Kidney (tissue), 19 donors: ENCODE results near the gene TRIM16. TPM values are rescaled to one million over a fixed set of nuclear protein-coding genes. Genes with fewer than 3 reads are reported as not detected.
"Not testable (repeated sequence)": the region's sequence is repeated elsewhere in the genome, so short reads cannot be mapped to it uniquely, and the experiment has no call there.

Source experiments
- DNase-seq, 5 donors: peaks; one replicate each; pipeline ENCODE4 v3.0.0-alpha.2; 2013 to 2020
- FAIRE-seq: peaks from 2 replicates; lab custom pipeline; 2012; peaks lifted over from hg19 to GRCh38; lab: Jason Lieb, UNC
- H3K27ac ChIP-seq, 2 donors: one replicate each; pipeline ENCODE4 v1.7.0; 2013; ENCODE audit warnings: low read depth in 2 of 2, low read length in 2 of 2, inconsistent platforms in 1 of 2
- H3K27me3 ChIP-seq: one replicate; pipeline ENCODE4 v1.7.1; 2013; ENCODE audit warnings: low read length, inconsistent platforms; ENCODE audit not compliant: control insufficient read depth, insufficient read depth
- H3K36me3 ChIP-seq, 3 donors: one replicate each; pipeline versions ENCODE4 v1.7.0 to v1.7.1; 2013; ENCODE audit warnings: low read length in 3 of 3, control low read depth in 1 of 3, inconsistent platforms in 1 of 3; ENCODE audit not compliant: insufficient read depth in 3 of 3, control insufficient read depth in 2 of 3
- H3K4me1 ChIP-seq, 3 donors: one replicate each; pipeline versions ENCODE4 v1.7.0 to v1.7.1; 2013; ENCODE audit warnings: low read length in 3 of 3, inconsistent platforms in 1 of 3, low read depth in 1 of 3; ENCODE audit not compliant: control insufficient read depth in 2 of 3, insufficient read depth in 2 of 3
- H3K4me3 ChIP-seq, 3 donors: one replicate each; pipeline versions ENCODE4 v1.7.0 to v1.8.1; 2013; ENCODE audit warnings: low read length in 3 of 3, control low read depth in 1 of 3, inconsistent platforms in 1 of 3
- H3K9ac ChIP-seq, 3 donors: one replicate each; pipeline versions ENCODE4 v1.7.0 to v1.7.1; 2013; ENCODE audit warnings: low read length in 3 of 3, control low read depth in 1 of 3, inconsistent platforms in 1 of 3
- H3K9me3 ChIP-seq, 3 donors: one replicate each; pipeline versions ENCODE4 v1.7.0 to v1.7.1; 2013; ENCODE audit warnings: low read length in 3 of 3, control low read depth in 1 of 3, inconsistent platforms in 1 of 3; ENCODE audit not compliant: control insufficient read depth in 2 of 3, insufficient read depth in 1 of 3
- intact Hi-C: fragments of 100-400 bp; cut with DNase I; formaldehyde crosslinking; loops from one replicate; pipeline ENCODE4 v1.11.1; 2022
- long read RNA-seq, 10 donors: library from polyadenylated mRNA in 1 of 10; unstranded in 1 of 10; transcript quantifications; one replicate each; pipeline ENCODE4 v2.0.0 and lab custom pipeline, GENCODE V29; 2021 to 2026
- polyA plus RNA-seq: library from polyadenylated mRNA; stranded (reverse); fragments of 350-450 nt; fragmentation: Illumina TruSeq; extraction: RNeasy Lipid Tissue Mini Kit (QIAGEN cat#74804); gene quantifications from one replicate; pipeline ENCODE4 v1.2.3, GENCODE V29; 2014; ENCODE audit warnings: low read depth, low replicate concordance; ENCODE audit not compliant: insufficient read depth
- total RNA-seq: library from RNA; stranded (reverse); fragmentation: NEBNext Ultra II Directional; extraction: Animal tissue kit (Norgen Biotek cat#: 25700); gene quantifications from one replicate; pipeline ENCODE4 v1.2.1, GENCODE V29; 2021
- donor health status: control.
- donor health status: control.
- donor health status: DM: yes; HTN: yes; CAD: no.
- donor health status: Normal renal cell carcinoma (clear cell type).

The TRIM16 gene
- total RNA-seq: 16.2 TPM
- 14.8 TPM for polyA plus RNA-seq
- long read RNA-seq, donor 1: 0 reads
- long read RNA-seq, donor 2: 0 reads
- long read RNA-seq, donor 3, partial matches to known transcripts: 0 of 6 reads
- long read RNA-seq, donor 3, other reads (novel, unspliced or antisense): 6 of 6 reads
- long read RNA-seq, donor 4: 0 reads
- long read RNA-seq, donor 5: 0 reads
- long read RNA-seq, donor 6, partial matches to known transcripts: 0 of 1 reads
- long read RNA-seq, donor 6, other reads (novel, unspliced or antisense): 0 of 1 reads
- long read RNA-seq, donor 7, partial matches to known transcripts: 14 of 18 reads
- long read RNA-seq, donor 7, other reads (novel, unspliced or antisense): 3 of 18 reads
- long read RNA-seq, donor 8: 0 reads
- long read RNA-seq, donor 9, partial matches to known transcripts: 0 of 1 reads
- long read RNA-seq, donor 9, other reads (novel, unspliced or antisense): 0 of 1 reads
- long read RNA-seq, donor 10: 0 reads

DNA sequence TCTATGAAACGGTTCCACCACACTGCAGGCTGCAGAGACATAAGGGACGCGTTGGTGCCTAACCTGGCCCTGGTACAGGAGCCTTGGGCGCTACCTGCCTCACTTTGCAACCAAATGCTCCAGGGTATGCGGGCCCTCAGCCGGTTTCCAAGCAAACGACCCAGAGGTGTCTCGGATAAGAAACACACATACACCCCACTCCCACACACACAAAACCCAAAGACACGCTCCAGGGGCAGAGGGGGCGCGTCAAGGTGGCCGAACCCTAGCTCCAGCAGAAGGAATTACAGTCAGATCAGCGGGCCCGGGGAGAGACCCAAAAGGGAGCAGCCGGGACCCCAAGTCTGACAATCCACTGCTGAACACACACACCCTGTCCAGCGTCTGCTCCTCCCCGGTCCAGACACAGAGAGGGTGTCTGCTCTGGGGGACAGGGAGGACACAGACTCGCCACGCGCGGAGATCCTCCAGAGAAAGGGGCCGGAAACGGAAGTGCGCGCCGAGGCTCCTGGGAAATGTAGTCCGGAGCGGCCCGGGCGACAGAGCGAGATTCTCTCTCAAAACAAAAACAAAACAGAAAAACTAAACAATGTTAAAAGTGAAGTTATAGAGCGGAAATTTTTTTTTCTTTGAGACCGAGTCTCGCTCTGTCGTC is at the start of gene TRIM16:
TRIM16 (minus strand) TSS at position 488 of the 655 bp plus-strand sequence. CDS start 32,702 bp downstream, outside the sequence.
- H3K4me1 ChIP-seq, intact Hi-C loops, H3K36me3 ChIP-seq, FAIRE-seq, H3K27me3 ChIP-seq, H3K9me3 ChIP-seq: not testable (repeated sequence)
- peak within 1 kb of the TSS in 1 of 2 donors; percentile 32 for H3K27ac ChIP-seq
- H3K9ac ChIP-seq: peak within 1 kb of the TSS in 2 of 3 donors; percentile 61 to 81
- DNase-seq: peak; percentile 75 to 93 (median 80)
- peak within 1 kb of the TSS; percentile 64 to 77 (median 72) for H3K4me3 ChIP-seq

DNA sequence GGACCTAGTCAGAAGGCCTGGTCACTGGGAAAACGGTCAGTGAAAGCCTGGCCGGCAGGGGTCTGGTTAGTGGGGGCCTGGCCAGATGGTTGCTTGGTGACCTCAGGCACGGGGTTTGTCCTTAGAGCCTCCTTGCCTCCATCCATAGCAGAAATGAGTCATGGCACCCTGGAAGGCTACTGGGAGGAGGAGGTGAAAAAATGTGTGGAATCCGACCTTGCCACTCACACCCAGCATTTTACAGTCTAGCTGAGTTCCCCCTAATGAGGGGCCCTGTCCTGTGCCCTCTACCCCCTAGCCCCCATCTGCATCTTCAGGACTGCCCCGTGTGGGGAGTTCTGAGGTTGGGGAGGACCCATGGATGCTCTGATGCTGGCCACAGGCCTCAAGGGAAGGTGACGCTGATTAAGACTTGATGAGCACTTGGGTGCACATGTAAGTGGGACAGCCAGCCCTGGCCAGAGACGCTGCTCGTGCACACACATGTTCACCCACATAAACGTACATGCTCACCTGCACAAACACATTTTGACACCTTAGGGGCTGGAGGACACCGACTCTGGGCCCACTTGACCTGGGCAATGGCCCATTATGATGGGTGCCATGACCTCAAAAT is 49.2 kb upstream of the TRIM16 start:
- H3K4me1 ChIP-seq, H3K27ac ChIP-seq, intact Hi-C loops, H3K27me3 ChIP-seq, FAIRE-seq, H3K36me3 ChIP-seq, H3K9me3 ChIP-seq, H3K9ac ChIP-seq, H3K4me3 ChIP-seq: not testable (repeated sequence)
- DNase-seq: peak in 1 of 5 donors; percentile 52

DNA sequence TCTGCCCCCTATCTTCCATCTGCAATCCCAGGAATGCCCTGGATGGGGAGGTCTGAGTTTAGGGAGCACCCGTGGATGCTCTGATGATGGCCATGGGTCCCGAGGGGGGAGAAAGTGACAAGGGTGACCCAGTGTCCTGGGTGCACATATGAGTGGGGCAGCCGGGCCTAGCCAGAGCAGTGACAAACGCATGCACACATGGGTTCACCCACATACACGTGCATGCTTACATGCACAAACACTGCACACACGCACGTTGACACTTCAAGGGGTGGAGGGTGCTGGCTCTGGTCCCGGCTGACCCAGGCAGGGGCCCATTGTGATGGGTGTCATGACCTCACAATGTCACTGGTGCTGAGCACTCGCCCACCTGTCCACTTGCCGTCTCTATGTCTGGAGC is 47.8 kb upstream of the TRIM16 start, which contains the start of gene TBC1D26:
TBC1D26 (plus strand) TSS at position 384 of the 400 bp plus-strand sequence. CDS start 3,066 bp downstream, outside the sequence.
- H3K36me3 ChIP-seq, intact Hi-C loops, H3K4me3 ChIP-seq: not testable (repeated sequence)

DNA sequence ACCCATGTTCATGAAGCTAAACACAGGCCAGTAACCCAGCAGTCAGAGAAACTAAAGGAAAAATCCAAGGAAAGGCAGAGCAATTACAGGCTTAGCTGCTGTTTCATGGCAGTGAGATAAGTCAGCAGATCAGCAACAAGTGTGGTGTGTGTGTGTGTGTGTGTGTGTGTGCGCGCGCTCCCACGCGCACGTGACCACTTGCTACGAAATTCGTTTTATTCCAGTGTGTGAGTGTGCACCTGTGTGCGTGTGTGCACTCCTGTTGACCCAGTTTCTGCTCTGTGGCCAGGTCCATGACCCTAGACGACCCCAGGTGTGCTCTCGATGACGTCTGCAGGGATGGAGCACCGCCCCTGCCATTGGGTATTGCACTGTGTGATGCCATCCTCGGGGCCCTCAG is 46.4 kb upstream of the TRIM16 start:
- DNase-seq, H3K9me3 ChIP-seq, intact Hi-C loops, H3K27ac ChIP-seq, H3K4me3 ChIP-seq, H3K36me3 ChIP-seq, H3K27me3 ChIP-seq, FAIRE-seq, H3K4me1 ChIP-seq, H3K9ac ChIP-seq: not testable (repeated sequence)

More for the DNA sequence above, 47.8 kb upstream of the TRIM16 start, which contains the start of gene TBC1D26:
- DNase-seq, H3K9me3 ChIP-seq, H3K27ac ChIP-seq, H3K4me1 ChIP-seq, FAIRE-seq, H3K27me3 ChIP-seq, H3K9ac ChIP-seq: not testable (repeated sequence)

DNA sequence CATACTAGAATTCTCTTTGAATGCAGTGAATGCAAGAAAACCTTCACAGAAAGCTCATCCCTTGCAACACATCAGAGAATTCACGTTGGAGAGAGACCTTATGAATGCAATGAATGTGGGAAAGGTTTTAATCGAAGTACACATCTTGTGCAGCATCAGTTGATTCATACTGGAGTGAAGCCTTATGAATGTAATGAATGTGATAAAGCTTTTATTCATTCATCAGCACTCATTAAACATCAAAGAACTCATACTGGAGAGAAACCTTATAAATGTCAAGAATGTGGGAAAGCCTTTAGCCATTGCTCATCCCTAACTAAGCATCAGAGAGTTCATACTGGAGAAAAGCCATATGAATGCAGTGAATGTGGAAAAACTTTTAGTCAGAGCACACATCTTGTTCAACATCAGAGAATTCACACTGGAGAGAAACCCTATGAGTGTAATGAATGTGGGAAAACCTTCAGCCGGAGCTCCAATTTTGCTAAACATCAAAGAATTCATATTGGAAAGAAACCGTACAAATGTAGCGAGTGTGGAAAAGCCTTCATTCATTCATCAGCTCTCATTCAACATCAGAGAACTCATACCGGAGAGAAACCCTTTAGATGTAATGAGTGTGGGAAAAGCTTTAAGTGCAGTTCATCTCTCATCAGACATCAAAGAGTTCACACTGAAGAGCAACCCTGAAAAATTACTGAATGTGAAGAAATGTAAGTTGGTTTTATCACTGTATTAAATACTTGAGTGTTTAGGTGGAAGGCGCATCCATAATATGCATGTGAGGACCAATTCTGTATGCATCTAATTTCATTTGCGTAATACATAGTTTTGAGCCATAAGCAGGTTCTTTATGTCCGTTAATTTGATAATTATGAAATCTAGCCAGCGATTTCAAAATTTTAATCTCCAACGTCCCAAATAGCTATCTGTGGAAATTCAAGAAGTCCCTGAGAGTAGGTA is 32.8 kb upstream of the TRIM16 start:
- peaks cover 2 to 23% (median 8%) of the 10 kb centered on the region in 3 donors for H3K9me3 ChIP-seq

DNA sequence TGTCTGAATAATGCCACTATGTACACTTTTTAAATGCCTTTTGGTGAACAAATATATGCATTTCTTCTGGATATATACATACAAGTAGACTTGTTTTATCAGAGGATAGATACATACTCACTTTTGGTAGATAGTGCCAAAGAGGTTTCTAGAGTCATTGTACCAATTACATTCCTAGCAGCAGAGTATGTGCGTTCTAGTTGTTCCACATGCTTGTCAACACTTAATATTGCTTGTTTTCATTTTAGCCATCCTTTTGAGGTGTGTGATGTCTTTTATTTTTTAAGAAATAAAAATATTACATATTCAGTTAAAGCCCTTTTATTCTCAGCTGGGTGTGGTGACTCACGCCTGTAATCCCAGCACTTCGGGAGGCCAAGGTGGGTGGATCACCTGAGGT is 24.8 kb upstream of the TRIM16 start:
- not testable (repeated sequence) for H3K4me1 ChIP-seq

More for the DNA sequence above, 32.8 kb upstream of the TRIM16 start:
- H3K9ac ChIP-seq, FAIRE-seq, H3K36me3 ChIP-seq, intact Hi-C loops, H3K4me1 ChIP-seq, H3K27me3 ChIP-seq, H3K27ac ChIP-seq, H3K4me3 ChIP-seq: not testable (repeated sequence)
- DNase-seq: peak in 1 of 5 donors; percentile 3

DNA sequence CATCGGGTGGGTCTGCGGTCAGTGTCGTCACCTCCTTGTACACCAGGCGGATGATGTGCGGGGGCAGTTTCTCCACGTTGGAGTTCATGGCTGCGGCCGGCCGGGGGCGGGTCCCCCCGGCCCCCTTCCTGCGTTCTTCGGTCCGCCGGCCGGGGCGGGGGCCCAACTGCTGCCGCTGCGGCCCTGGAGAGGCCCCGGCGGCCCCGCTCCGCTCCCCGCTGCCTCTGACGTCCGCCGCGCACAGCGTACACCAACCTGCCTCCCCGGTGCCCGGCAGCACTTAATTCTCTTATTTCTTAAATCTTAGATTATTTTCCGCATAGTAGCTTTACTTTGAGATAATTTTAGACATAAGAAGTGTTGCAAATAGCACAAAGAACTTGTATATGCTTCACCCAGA is 20.7 kb upstream of the TRIM16 start:
- H3K27me3 ChIP-seq, H3K4me3 ChIP-seq, FAIRE-seq, intact Hi-C loops, H3K9me3 ChIP-seq, H3K9ac ChIP-seq, DNase-seq, H3K27ac ChIP-seq, H3K4me1 ChIP-seq: not testable (repeated sequence)
- peaks cover 3 to 20% (median 16%) of the 10 kb centered on the region in 3 donors for H3K36me3 ChIP-seq

More for the DNA sequence above, 24.8 kb upstream of the TRIM16 start:
- H3K27me3 ChIP-seq, H3K4me3 ChIP-seq, H3K9ac ChIP-seq, intact Hi-C loops, FAIRE-seq, DNase-seq, H3K27ac ChIP-seq, H3K9me3 ChIP-seq: not testable (repeated sequence)
- H3K36me3 ChIP-seq: peaks cover 3 to 20% (median 16%) of the 10 kb centered on the region in 3 donors
